Endothelial cell of umbilical vein (primary cell): ENCODE results near the gene DMRTB1. TPM values are rescaled to one million over a fixed set of nuclear protein-coding genes. Genes with fewer than 3 reads are reported as not detected.

Experiments used
- BruUV-seq: library from RNA; stranded (reverse); fragments of 400-500 nt; replicated peaks from 2 replicates; lab custom pipeline; 2021; lab: Mats Ljungman, UMichigan
- CTCF ChIA-PET: fragments of 300-600, 350-600 bp; sonication (Branson Sonifier 250); formaldehyde crosslinking; loops from one replicate; lab custom pipeline; 2021; ENCODE audit warnings: antibody characterized with exemption, inconsistent platforms; lab: Charles Lee
- POLR2A ChIA-PET: fragments of 300-600, 350-600 bp; sonication (Branson Sonifier 250); formaldehyde crosslinking; loops from one replicate; lab custom pipeline; 2021; ENCODE audit warnings: antibody characterized with exemption, inconsistent platforms; lab: Charles Lee
- DNase-seq: peaks from one replicate; pipeline ENCODE4 v3.0.0-alpha.2; 2011; ENCODE audit warnings: low read depth, low spot score
- FAIRE-seq: peaks from 2 replicates; lab custom pipeline; 2011; peaks lifted over from hg19 to GRCh38; lab: Jason Lieb, UNC
- H2AFZ ChIP-seq: 2 replicates; pipeline ENCODE4 v1.6.0; 2012; ENCODE audit warnings: low read depth, low read length, control low read depth, inconsistent platforms
- H3K27ac ChIP-seq: 2 replicates; pipeline ENCODE4 v1.5.1; 2011; ENCODE audit warnings: low read depth, mild to moderate bottlenecking, control low read depth, low read length, moderate library complexity; ENCODE audit not compliant: insufficient read depth
- H3K27me3 ChIP-seq, 2 experiments: 2 replicates each; pipeline versions ENCODE4 v1.6.0 to v1.6.1; 2011; ENCODE audit warnings: low read length in 2 of 2, mixed read lengths in 1 of 2; ENCODE audit not compliant: control insufficient read depth in 2 of 2, insufficient read depth in 2 of 2
- H3K36me3 ChIP-seq, 2 experiments: 2 replicates in 1 of 2; 3 replicates in 1 of 2; pipeline ENCODE4 v1.5.1; 2011; ENCODE audit warnings: low read length in 2 of 2, mild to moderate bottlenecking in 1 of 2, moderate library complexity in 1 of 2; ENCODE audit not compliant: control insufficient read depth in 2 of 2, insufficient read depth in 2 of 2; ENCODE audit errors: extremely low read depth in 1 of 2
- H3K4me1 ChIP-seq: 3 replicates; pipeline ENCODE4 v1.5.1; 2011; ENCODE audit warnings: mild to moderate bottlenecking, low read length; ENCODE audit not compliant: control insufficient read depth, insufficient read depth; ENCODE audit errors: extremely low read depth
- H3K4me2 ChIP-seq: 2 replicates; pipeline ENCODE4 v1.6.1; 2011; ENCODE audit warnings: low read length, control low read depth, mixed read lengths; ENCODE audit not compliant: insufficient read depth
- H3K4me3 ChIP-seq, 3 experiments: fragments of 200-600 bp in 1 of 3; sonication (generic), shearing (Covaris generic) in 1 of 3; replicated peaks in 1 of 3; 2 replicates each; pipeline ENCODE4 v1.5.1; 2011 to 2016; ENCODE audit warnings: control low read depth in 3 of 3, low read length in 3 of 3, mild to moderate bottlenecking in 2 of 3, inconsistent platforms in 1 of 3, low read depth in 1 of 3, moderate library complexity in 1 of 3; ENCODE audit not compliant: insufficient read depth in 1 of 3
- H3K79me2 ChIP-seq: 2 replicates; pipeline ENCODE4 v1.6.0; 2012; ENCODE audit warnings: low read length, inconsistent platforms; ENCODE audit not compliant: control insufficient read depth, insufficient read depth
- H3K9ac ChIP-seq: replicated peaks from 2 replicates; pipeline ENCODE3; 2011; ENCODE audit warnings: low read length, control low read depth; ENCODE audit not compliant: insufficient read depth; ENCODE audit errors: extremely low read depth
- H3K9me1 ChIP-seq: replicated peaks from 3 replicates; pipeline ENCODE4 v1.6.0; 2011; ENCODE audit warnings: mild to moderate bottlenecking, low read length; ENCODE audit not compliant: control insufficient read depth, insufficient read depth; ENCODE audit errors: extremely low read depth
- H3K9me3 ChIP-seq: replicated peaks from 2 replicates; pipeline ENCODE4 v1.5.1; 2012; ENCODE audit warnings: low read length, inconsistent platforms; ENCODE audit not compliant: control insufficient read depth, insufficient read depth
- H4K20me1 ChIP-seq: replicated peaks from 2 replicates; pipeline ENCODE3; 2011; ENCODE audit warnings: mild to moderate bottlenecking, low read length; ENCODE audit not compliant: control insufficient read depth, insufficient read depth; ENCODE audit errors: extremely low read depth
- EZH2 ChIP-seq: IDR thresholded peaks from 2 replicates; pipeline ENCODE4 v1.6.1; 2012; ENCODE audit warnings: borderline replicate concordance, low read depth, mild to moderate bottlenecking, moderate library complexity, low read length, inconsistent platforms; ENCODE audit not compliant: severe bottlenecking
- FOS ChIP-seq: IDR thresholded peaks from 2 replicates; pipeline ENCODE4 v1.6.1; 2011; ENCODE audit warnings: mild to moderate bottlenecking, low read length, moderate library complexity, borderline replicate concordance; ENCODE audit not compliant: insufficient read depth
- GATA2 ChIP-seq: IDR thresholded peaks from 2 replicates; pipeline ENCODE4 v1.7.0; 2011; ENCODE audit warnings: low read depth, mild to moderate bottlenecking, moderate library complexity, mixed read lengths, low read length; ENCODE audit not compliant: insufficient read length, insufficient read depth
- JUN ChIP-seq: IDR thresholded peaks from 2 replicates; pipeline ENCODE4 v1.6.1; 2011; ENCODE audit warnings: borderline replicate concordance, low read depth; ENCODE audit not compliant: insufficient read length, insufficient read depth
- MYC ChIP-seq: IDR thresholded peaks from one replicate; pipeline ENCODE4 v1.6.1; 2011; ENCODE audit warnings: mild to moderate bottlenecking, low read depth, low read length
- POLR2A ChIP-seq: IDR thresholded peaks from 2 replicates; pipeline ENCODE4 v1.6.1; 2012; ENCODE audit warnings: low read depth, mild to moderate bottlenecking, control low read depth, low read length
- POLR2AphosphoS5 ChIP-seq: IDR thresholded peaks from 2 replicates; pipeline ENCODE4 v1.6.1; 2012; ENCODE audit warnings: low read depth, mild to moderate bottlenecking, control low read depth, low read length, moderate library complexity; ENCODE audit not compliant: insufficient read depth
- dilution Hi-C: fragments of 300-500 bp; cut with MboI; formaldehyde crosslinking; loops from one replicate; pipeline ENCODE4 v1.15.0; 2019; ENCODE audit warnings: low sequenced_read_pairs; ENCODE audit not compliant: extremely low pct_ligation_motif_present
- intact Hi-C: fragments of 100-400 bp; cut with micrococcal nuclease; formaldehyde crosslinking; loops from one replicate; pipeline ENCODE4 v1.10.0; 2022
- polyA plus RNA-seq, 4 experiments: library from polyadenylated mRNA; depleted of rRNA in 3 of 4; stranded (reverse) in 3 of 4; unstranded in 1 of 4; fragments of >200 nt; gene quantifications; 2 replicates each; pipeline versions ENCODE4 v1.2.1 to v1.2.3, GENCODE V29; 2011 to 2012; ENCODE audit warnings: missing spikeins in 1 of 4
- total RNA-seq: library from RNA; stranded (reverse); gene quantifications from 2 replicates; pipeline ENCODE4 v1.2.3, GENCODE V29; 2021
- TF ChIP-seq, protein P1 (sequence below), 2 donors: IDR thresholded peaks; 1 replicate in 1 of 2; 2 replicates in 1 of 2; pipeline ENCODE4 v1.5.1; 2011; ENCODE audit warnings: low read length in 2 of 2, mild to moderate bottlenecking in 2 of 2, moderate library complexity in 2 of 2, control low read depth in 1 of 2, inconsistent platforms in 1 of 2, low read depth in 1 of 2; ENCODE audit not compliant: insufficient read depth in 1 of 2; ENCODE audit errors: extremely low read depth in 1 of 2
- TF ChIP-seq, protein P2 (sequence below): IDR thresholded peaks from 2 replicates; pipeline ENCODE4 v1.6.1; 2011; ENCODE audit not compliant: insufficient read depth, insufficient read length

The DMRTB1 gene
- total and polyA plus RNA-seq, 2 donors (not counting 3 experiments of a cell fraction or from before 2014, with no cell fraction given), result not detected

DNA sequence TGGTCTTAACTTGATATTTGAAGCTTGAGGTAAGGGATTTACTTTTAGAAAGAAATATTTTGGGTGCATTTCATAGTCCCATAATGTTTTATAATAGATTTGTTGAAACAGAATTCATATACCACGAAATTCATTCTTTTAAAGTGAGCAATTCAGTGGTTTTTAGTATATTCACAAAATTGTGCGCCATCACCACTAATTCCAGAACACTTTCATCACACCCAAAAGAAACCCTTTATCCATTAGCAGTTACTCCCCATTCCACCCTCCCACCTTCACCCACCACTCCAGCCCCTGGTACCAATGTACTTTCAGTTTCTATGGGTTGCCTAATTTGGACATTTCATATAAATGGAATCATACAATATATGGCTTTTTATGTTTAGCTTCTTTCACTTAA is 38.9 kb upstream of the DMRTB1 start:
- H3K9me1 ChIP-seq, result no peaks in the 10 kb centered on the region
- H3K9me3 ChIP-seq, result no peaks in the 10 kb centered on the region
- peaks cover 16 to 46% of the 10 kb centered on the region in 2 experiments for H3K27me3 ChIP-seq
- POLR2A ChIA-PET, result no interaction called here
- no peaks in the 10 kb centered on the region for H4K20me1 ChIP-seq
- BruUV-seq, result no TSS peak
- no peak overlapping the region for H3K9ac ChIP-seq
- H3K4me1 ChIP-seq, result no peaks in the 10 kb centered on the region
- CTCF ChIA-PET, result no interaction called here
- no peak overlapping the region for H3K4me2 ChIP-seq
- dilution Hi-C loops, result no loop called here
- TF ChIP-seq POLR2A (no peak), MYC (no peak), POLR2AphosphoS5 (no peak)
- TF ChIP-seq, protein P1, sequence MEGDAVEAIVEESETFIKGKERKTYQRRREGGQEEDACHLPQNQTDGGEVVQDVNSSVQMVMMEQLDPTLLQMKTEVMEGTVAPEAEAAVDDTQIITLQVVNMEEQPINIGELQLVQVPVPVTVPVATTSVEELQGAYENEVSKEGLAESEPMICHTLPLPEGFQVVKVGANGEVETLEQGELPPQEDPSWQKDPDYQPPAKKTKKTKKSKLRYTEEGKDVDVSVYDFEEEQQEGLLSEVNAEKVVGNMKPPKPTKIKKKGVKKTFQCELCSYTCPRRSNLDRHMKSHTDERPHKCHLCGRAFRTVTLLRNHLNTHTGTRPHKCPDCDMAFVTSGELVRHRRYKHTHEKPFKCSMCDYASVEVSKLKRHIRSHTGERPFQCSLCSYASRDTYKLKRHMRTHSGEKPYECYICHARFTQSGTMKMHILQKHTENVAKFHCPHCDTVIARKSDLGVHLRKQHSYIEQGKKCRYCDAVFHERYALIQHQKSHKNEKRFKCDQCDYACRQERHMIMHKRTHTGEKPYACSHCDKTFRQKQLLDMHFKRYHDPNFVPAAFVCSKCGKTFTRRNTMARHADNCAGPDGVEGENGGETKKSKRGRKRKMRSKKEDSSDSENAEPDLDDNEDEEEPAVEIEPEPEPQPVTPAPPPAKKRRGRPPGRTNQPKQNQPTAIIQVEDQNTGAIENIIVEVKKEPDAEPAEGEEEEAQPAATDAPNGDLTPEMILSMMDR (IDR thresholded peaks at IDR 0.05; ENCODE audit: extremely low read depth in 1 of 2, insufficient read depth in 1 of 2, low read depth in 1 of 2, low read length in 2 of 2), result no peak
- H2AFZ ChIP-seq, result no peak overlapping the region
- DNase-seq, result no peak
- no peaks in the 10 kb centered on the region for H3K36me3 ChIP-seq
- no peaks in the 10 kb centered on the region for H3K79me2 ChIP-seq
- H3K4me3 ChIP-seq, result no peak overlapping the region
- intact Hi-C loops, result no loop called here
- H3K27ac ChIP-seq, result no peak overlapping the region
- no peak for FAIRE-seq

DNA sequence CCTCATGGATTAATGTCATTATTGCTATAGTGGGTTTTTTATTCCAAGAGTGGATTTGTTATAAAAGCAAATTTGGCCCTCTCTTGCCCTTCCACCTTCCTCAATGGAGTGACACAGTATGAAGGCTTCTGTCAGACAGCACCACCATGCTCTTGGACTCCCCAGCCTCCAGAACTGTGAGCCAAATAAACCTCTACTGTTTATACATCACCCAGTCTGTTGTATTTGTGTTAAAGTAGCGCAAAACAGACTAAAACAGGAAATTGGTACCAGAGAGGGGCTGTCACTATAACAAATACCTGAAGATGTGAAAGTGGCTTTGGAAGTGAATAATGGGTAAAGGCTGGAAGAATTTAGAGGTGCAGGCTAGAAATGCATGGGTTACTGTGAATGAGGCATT is 38.0 kb upstream of the DMRTB1 start:
- peaks cover 16 to 43% of the 10 kb centered on the region in 2 experiments for H3K27me3 ChIP-seq
- no peak overlapping the region for H3K4me3 ChIP-seq
- no peaks in the 10 kb centered on the region for H3K9me3 ChIP-seq
- no peak overlapping the region for H3K9ac ChIP-seq
- TF ChIP-seq, protein P1 (IDR thresholded peaks at IDR 0.05; ENCODE audit: extremely low read depth in 1 of 2, insufficient read depth in 1 of 2, low read depth in 1 of 2, low read length in 2 of 2), result no peak
- TF ChIP-seq JUN (no peak), MYC (no peak), POLR2AphosphoS5 (no peak), POLR2A (no peak), GATA2 (no peak), EZH2 (no peak), FOS (no peak)
- TF ChIP-seq, protein P2, sequence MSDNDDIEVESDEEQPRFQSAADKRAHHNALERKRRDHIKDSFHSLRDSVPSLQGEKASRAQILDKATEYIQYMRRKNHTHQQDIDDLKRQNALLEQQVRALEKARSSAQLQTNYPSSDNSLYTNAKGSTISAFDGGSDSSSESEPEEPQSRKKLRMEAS, result no peak
- BruUV-seq, result no TSS peak
- H2AFZ ChIP-seq, result no peak overlapping the region
- H3K27ac ChIP-seq, result no peak overlapping the region
- no peaks in the 10 kb centered on the region for H3K79me2 ChIP-seq
- H4K20me1 ChIP-seq, result no peaks in the 10 kb centered on the region
- H3K4me2 ChIP-seq, result no peak overlapping the region
- intact Hi-C loops (no loop called here), dilution Hi-C loops (no loop called here)
- CTCF ChIA-PET, result no interaction called here
- H3K36me3 ChIP-seq, result no peaks in the 10 kb centered on the region
- no peaks in the 10 kb centered on the region for H3K4me1 ChIP-seq
- H3K9me1 ChIP-seq, result no peaks in the 10 kb centered on the region
- no peak for FAIRE-seq
- POLR2A ChIA-PET, result no interaction called here
- no peak for DNase-seq
